Measurements from ENCODE around the gene GALE. TPM values are rescaled to one million over a fixed set of nuclear protein-coding genes. Genes with fewer than 3 reads are reported as not detected.

GALE gene
- total and polyA plus RNA-seq, 2 donors (not counting 3 experiments of a cell fraction or from before 2014, with no cell fraction given): 42.9 to 64.7 TPM

DNA sequence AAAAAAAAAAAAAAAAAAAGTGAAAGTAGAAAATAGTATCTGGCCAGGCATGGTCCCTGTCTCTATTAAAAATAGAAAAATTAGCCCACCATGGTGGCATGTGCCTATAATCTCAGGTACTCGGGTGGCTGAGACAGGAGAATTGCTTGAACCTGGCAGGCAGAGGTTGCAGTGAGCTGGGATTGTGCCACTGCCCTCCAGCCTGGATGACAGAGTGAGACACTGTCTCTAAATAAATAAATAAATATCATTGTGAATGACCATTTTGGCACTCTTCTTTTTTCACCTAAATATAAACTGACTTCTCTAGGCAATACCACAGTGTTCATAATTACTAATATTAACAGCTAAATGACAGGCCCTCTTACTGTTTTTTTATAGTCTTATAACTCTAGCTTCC is 42.7 kb downstream of the GALE start:
- DNase-seq (ENCODE audit: low read depth, low spot score): no peak
- no peak overlapping the region for H3K4me3 ChIP-seq (replicated peaks in 1 of 3; ENCODE audit: insufficient read depth in 1 of 3, low read depth in 1 of 3, low read length in 3 of 3)
- CTCF ChIA-PET: interaction anchor here (0.7 to 1.5 kb wide), 3 partner anchors 13 to 175 kb away, joined by 4 to 5 read pairs (median 4); no protein-coding TSS in a partner anchor
- intact Hi-C loops (cut with micrococcal nuclease): no loop called here
- H2AFZ ChIP-seq (ENCODE audit: low read depth, low read length): no peak overlapping the region
- peaks cover 2% of the 10 kb centered on the region for H4K20me1 ChIP-seq (replicated peaks; ENCODE audit: control insufficient read depth, extremely low read depth, insufficient read depth, low read length)
- no peaks in the 10 kb centered on the region for H3K9me3 ChIP-seq (replicated peaks; ENCODE audit: control insufficient read depth, insufficient read depth, low read length)
- H3K9me1 ChIP-seq (replicated peaks; ENCODE audit: control insufficient read depth, extremely low read depth, insufficient read depth, low read length): no peaks in the 10 kb centered on the region
- H3K4me1 ChIP-seq (ENCODE audit: control insufficient read depth, extremely low read depth, insufficient read depth, low read length): no peaks in the 10 kb centered on the region
- H3K27ac ChIP-seq (ENCODE audit: insufficient read depth, low read depth, low read length): no peak overlapping the region
- TF ChIP-seq MYC (IDR thresholded peaks at IDR 0.05; ENCODE audit: low read depth, low read length) (no peak), EZH2 (IDR thresholded peaks at IDR 0.05; ENCODE audit: borderline replicate concordance, low read depth, low read length, severe bottlenecking) (no peak), POLR2A (IDR thresholded peaks at IDR 0.05; ENCODE audit: low read depth, low read length) (no peak), POLR2AphosphoS5 (IDR thresholded peaks at IDR 0.05; ENCODE audit: insufficient read depth, low read depth, low read length) (no peak), GATA2 (IDR thresholded peaks at IDR 0.05; ENCODE audit: insufficient read depth, insufficient read length, low read depth, low read length) (no peak), FOS (IDR thresholded peaks at IDR 0.05; ENCODE audit: borderline replicate concordance, insufficient read depth, low read length) (no peak), JUN (IDR thresholded peaks at IDR 0.05; ENCODE audit: borderline replicate concordance, insufficient read depth, insufficient read length, low read depth) (no peak)
- TF ChIP-seq, protein P1, sequence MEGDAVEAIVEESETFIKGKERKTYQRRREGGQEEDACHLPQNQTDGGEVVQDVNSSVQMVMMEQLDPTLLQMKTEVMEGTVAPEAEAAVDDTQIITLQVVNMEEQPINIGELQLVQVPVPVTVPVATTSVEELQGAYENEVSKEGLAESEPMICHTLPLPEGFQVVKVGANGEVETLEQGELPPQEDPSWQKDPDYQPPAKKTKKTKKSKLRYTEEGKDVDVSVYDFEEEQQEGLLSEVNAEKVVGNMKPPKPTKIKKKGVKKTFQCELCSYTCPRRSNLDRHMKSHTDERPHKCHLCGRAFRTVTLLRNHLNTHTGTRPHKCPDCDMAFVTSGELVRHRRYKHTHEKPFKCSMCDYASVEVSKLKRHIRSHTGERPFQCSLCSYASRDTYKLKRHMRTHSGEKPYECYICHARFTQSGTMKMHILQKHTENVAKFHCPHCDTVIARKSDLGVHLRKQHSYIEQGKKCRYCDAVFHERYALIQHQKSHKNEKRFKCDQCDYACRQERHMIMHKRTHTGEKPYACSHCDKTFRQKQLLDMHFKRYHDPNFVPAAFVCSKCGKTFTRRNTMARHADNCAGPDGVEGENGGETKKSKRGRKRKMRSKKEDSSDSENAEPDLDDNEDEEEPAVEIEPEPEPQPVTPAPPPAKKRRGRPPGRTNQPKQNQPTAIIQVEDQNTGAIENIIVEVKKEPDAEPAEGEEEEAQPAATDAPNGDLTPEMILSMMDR (IDR thresholded peaks at IDR 0.05; ENCODE audit: extremely low read depth in 1 of 2, insufficient read depth in 1 of 2, low read depth in 1 of 2, low read length in 2 of 2): no peak
- TF ChIP-seq, protein P2, sequence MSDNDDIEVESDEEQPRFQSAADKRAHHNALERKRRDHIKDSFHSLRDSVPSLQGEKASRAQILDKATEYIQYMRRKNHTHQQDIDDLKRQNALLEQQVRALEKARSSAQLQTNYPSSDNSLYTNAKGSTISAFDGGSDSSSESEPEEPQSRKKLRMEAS (IDR thresholded peaks at IDR 0.05; ENCODE audit: insufficient read depth, insufficient read length): no peak
- peaks cover 3% of the 10 kb centered on the region for H3K79me2 ChIP-seq (ENCODE audit: control insufficient read depth, insufficient read depth, low read length)
- POLR2A ChIA-PET: no interaction called here
- peaks cover 44 to 69% of the 10 kb centered on the region in 2 experiments for H3K36me3 ChIP-seq (ENCODE audit: control insufficient read depth in 2 of 2, extremely low read depth in 1 of 2, insufficient read depth in 2 of 2, low read length in 2 of 2)
- dilution Hi-C loops (cut with MboI; ENCODE audit: extremely low pct_ligation_motif_present, low sequenced_read_pairs): no loop called here
- no TSS peak for BruUV-seq (replicated peaks)
- H3K27me3 ChIP-seq (ENCODE audit: control insufficient read depth in 2 of 2, insufficient read depth in 2 of 2, low read length in 2 of 2): no peaks in the 10 kb centered on the region
- no peak overlapping the region for H3K9ac ChIP-seq (replicated peaks; ENCODE audit: extremely low read depth, insufficient read depth, low read length)
- FAIRE-seq: no peak
- H3K4me2 ChIP-seq (ENCODE audit: insufficient read depth, low read length): no peak overlapping the region

Data from endothelial cell of umbilical vein (primary cell).